RPMI7951 (cell line): ENCODE measurements around the gene RAB3A. TPM values are rescaled to one million over a fixed set of nuclear protein-coding genes. Genes with fewer than 3 reads are reported as not detected.

Experiments
- DNase-seq: peaks from one replicate; pipeline ENCODE4 v3.0.0-alpha.2; 2012; ENCODE audit warnings: low read depth
- total RNA-seq: library from RNA; depleted of rRNA; stranded (reverse); fragments of >200 nt; shearing (Covaris generic); gene quantifications from 2 replicates; pipeline ENCODE4 v1.2.3, GENCODE V29; 2014

Gene RAB3A
- total RNA-seq, 1 experiment from 2014 or later: 3.6 TPM

DNA sequence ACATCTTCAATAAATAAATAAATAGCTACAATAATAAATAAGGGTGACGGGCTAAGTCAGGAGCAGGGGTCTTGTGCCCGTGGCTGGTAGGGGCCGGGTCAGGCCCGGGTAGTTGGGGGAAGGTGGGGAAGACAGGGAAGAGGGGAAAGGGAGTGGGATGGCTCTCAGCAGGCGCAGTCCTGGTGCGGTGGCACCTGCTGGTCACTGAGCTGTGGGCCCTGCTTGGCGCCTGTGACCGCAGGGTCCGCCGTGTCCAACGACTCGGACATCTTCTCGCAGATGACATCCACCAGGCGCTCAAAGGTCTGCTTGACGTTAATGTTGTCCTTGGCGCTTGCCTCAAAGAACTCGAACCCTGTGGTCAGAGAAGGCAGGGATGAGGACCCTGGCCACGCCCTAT, 6.5 kb downstream of the RAB3A start:
- no peak for DNase-seq

- DNase-seq: no peak
These were observed 7.4 kb downstream of the RAB3A start for GRCh38 chr19:18196511-18196845.

DNA sequence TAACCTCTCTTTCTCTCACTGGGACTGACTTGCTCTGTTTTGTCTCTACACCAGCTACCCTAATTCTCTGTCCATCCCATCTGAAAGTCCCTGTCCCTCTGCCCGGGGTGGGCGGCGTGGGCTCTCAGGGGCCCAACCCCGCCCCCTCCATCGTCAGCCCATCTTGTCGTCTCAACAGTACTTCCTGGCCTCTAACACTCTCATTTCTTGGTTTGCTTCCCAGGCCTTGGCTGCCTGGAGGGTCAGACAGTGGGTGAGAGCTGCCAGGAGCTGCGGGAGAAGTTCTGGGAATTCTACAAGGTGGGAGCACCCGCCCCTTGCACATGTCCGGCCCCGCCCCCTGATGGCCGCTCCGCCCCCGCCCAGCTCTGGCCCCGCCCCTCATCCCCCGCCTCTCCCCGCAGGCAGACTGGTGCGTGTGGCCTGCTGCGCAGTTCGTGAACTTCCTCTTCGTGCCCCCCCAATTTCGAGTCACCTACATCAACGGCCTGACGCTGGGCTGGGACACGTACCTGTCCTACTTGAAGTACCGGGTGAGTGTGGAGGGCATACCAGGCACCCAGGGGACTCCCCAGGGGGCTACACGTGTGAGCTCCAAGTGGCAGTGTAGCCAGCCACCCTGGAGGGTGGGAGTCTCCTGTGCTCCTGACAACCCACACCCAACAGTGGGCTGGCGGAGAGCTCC, 9.1 kb downstream of the RAB3A start:
- DNase-seq: peak; percentile 64

GRCh38 chr19:18194181-18194530, 9.7 kb downstream of the RAB3A start:
- no peak for DNase-seq

DNA sequence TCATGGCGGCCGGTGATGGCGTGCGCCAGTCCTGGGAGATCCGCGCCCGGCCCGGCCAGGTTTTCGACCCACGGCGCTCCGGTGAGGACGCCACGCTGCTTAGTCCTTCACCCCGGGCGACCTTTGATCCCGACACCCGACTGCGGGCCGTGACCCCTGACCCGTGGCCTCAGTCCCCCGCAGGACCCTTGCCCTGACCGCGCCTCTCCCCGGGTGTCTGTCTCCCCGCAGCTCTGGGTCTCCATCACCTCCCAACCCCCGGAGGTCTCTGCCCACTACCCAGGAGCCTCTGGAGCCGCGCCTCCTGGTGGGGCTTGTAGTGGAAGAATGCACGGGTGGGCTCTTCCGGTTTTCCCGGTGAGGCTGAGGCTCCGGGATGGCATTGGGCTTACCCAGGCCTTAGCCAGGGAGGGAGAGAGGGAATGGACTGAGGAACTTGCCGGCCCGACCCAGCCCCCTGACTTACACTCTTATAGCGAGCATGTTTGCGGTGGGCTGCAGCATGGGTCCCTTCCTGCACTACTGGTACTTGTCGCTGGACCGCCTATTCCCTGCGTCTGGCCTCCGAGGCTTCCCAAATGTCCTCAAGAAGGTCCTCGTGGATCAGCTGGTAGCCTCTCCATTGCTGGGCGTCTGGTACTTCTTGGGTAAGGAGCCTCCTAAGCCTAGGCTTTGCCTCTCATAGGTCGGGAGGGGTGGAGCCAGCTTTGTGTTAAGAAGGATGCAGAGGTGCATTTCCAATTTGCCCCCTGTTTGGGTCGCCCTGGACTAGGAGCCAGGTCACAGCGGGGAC, 10.3 kb downstream of the RAB3A start:
- DNase-seq: no peak

DNA sequence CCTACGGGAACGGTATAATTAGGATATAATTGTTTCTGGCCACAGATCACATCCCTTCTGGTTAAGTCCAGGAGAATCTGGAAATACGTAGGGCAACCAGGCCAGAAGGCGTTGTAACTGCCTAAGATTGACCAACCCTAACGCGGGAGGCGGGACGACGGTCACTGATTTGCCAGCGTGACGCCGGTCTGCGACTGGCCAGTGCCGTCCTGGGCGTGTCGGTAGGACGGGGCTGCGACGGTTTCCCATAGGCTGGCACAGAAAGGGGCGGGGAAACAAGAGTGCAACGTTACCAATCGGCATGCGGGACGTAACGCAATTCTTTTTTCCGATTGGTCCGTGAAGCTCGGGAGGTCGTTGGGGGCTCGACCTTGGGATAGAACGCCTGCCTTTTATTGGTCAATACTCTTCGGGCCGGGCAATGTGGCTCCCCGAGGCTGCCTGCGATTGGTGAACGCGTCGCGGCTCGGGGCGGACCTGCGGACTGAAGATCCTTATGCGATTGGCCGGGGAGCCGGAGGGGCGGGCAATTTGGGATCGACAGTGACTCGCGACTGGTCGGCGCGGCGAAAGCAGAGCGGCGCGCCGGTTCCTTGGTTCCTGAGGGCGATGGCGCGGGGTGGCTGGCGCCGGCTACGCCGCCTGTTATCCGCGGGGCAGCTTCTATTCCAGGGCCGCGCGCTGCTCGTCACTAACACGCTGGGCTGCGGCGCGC, 11.0 kb downstream of the RAB3A start, which contains the start of gene MPV17L2:
MPV17L2 (plus strand) TSS at position 546 of the 715 bp plus-strand sequence; CDS start at position 610, 64 bp downstream.
- peak; percentile 100 for DNase-seq

DNA sequence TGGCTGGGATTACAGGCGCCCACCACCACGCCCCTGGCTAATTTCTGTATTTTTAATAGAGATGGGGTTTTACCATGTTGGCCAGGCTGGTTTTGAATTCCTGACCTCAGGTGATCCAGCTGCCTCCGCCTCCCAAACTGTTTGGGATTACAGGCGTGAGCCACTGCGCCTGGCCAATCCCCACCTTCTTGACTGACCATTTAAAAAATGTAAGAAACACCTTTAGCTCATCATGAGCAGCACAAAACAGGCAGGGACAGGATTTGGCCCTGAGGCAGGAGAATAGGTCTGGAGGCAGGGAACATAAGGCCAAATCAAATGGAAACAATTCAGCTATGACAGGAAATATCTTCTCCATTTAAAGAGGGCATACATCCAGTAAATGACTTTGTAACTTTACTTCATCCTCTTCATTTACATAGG, 12.2 kb downstream of the RAB3A start:
- no peak for DNase-seq

GRCh38 chr19:18190278-18190677, 13.6 kb downstream of the RAB3A start:
- no peak for DNase-seq

- DNase-seq: no peak
These were observed 18.3 kb downstream of the RAB3A start for GRCh38 chr19:18185538-18185937.

DNA sequence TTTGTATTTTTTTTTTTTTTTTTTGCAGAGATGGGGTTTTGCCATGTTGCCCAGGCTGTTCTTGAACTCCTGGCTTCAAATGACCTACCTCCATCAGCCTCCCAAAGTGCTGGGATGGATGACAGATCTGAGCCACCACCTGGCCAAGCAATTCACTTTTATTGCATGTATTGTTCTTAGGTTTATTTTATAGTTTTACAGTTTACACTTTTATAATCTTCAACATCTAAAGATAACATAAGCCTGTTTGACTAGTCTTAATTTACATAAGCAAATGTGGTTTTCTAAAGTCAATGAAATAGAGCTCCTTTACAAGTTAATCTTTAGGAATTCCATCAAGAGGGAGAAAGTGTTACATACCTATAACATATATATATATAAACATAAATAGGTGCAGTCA, 20.3 kb downstream of the RAB3A start:
- no peak for DNase-seq

DNA sequence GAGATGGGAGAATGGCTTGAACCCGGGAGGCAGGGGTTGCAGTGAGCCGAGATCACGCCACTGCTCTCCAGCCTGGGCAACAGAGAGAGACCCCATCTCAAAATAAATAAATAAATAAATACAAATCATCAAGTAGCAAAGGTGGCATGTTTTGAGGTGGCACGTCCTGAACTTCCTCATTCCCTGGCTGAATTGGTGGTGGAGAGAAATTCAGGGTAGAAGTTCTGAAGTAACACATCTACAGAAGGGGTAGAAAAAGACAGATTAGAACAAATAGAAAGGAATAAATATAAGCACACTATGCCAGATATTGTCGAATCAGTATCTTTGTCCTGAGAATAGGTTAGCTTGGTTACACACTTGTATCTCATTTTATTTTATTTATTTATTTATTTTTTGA, 23.9 kb downstream of the RAB3A start:
- DNase-seq: no peak

- no peak for DNase-seq
These were observed 27.2 kb downstream of the RAB3A start for GRCh38 chr19:18176367-18177310.

DNA sequence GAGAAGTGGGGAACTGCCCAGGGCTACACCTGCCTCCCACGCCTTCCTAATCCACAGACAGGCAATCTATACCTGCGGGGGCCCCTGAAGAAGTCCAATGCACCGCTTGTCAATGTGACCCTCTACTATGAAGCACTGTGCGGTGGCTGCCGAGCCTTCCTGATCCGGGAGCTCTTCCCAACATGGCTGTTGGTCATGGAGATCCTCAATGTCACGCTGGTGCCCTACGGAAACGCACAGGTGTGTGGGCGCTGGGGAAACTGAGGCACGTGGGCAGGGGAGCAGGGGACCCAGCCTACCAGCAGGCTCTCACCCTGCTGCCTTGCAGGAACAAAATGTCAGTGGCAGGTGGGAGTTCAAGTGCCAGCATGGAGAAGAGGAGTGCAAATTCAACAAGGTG, 28.9 kb downstream of the RAB3A start:
- DNase-seq: no peak

DNA sequence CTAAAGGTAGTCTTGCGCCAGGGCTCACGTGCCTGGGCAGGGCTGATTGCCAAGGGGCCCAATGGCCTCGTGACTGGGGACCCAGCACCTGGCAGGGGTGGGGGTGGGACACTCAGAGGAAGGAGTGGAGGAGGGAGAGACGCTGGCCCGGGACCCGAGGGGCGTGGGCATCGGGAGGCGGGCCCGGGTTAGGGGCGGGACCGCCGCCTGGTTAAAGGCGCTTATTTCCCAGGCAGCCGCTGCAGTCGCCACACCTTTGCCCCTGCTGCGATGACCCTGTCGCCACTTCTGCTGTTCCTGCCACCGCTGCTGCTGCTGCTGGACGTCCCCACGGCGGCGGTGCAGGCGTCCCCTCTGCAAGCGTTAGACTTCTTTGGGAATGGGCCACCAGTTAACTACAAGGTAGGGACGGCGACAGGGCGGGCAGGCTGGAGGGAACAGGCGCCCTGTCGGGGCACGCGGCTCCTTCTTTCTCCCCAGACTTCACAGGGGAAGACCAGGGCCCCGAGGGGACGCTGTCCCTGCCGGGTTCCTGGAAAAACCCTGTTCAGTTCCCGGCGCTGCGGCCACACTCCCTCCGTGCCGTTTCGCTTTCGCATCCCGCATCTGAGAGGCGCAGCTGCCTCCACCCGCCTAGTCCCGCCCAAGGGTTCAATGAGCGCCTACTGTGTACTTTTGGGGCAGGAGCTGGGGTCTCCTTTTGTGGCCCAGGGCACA, 30.1 kb downstream of the RAB3A start, which contains the start of gene IFI30:
IFI30 (plus strand) TSS at position 242 of the 717 bp plus-strand sequence; CDS start at position 271, 29 bp downstream.
- DNase-seq: peak; percentile 52

DNA sequence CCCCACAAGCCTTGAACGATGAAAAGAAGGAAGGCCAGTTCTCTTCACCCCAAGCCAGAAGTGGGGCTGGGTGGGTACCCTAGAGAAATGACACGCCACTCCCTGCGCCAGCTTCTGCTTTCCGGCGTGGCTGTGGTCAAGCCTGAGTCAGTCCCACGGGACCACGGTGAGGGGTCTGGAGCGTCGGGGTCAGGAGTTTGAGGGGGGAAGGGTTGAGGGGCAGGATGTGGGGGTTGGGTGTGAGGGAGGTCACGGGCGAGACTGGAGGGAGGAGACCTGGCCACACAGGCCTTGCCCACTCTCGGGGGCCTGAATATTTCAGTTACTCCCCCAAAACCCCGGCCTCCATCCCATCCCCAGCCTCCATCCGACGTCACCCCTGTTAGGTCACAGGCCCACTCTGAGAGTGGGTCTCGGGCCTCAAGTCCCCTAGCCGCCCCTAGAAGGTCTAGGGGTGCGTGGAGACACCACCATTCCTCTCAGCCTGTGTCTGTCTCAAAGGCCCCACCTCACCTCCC, 30.7 kb downstream of the RAB3A start:
- DNase-seq: no peak

DNA sequence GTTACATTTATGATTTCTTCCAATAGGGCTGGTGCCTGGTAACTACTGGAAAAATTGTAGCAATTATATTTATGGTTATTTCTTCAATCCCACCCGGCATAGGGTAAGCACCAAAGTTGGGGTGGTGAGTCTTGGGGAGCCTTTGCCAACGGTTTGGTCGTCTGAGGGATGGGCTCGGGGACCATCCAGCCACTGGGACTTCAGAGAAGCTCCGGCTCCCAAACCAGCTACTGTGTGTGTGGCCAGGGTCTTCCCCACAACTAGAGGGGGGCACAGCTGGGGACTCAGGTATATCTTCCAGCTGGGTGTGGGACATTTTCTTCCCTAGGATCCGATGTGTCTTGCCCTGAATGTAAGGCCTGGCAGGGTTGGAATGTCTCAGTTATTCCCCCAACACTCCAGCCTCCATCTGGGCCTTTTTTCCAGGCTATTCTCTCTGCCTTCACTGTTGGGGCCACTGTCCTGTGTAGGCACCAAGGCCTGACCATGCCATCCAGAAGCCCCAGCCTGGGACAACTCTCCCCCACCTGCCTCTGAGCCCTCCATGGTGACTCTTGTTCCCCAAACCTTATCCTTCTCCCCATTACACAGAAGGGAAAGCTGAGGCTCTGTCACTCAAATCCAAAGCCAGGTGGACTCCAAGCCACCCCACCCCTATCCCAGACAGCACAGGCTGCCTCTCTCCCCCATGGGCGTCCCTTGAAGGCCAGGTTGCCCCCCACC, 31.4 kb downstream of the RAB3A start:
- DNase-seq: no peak

DNA sequence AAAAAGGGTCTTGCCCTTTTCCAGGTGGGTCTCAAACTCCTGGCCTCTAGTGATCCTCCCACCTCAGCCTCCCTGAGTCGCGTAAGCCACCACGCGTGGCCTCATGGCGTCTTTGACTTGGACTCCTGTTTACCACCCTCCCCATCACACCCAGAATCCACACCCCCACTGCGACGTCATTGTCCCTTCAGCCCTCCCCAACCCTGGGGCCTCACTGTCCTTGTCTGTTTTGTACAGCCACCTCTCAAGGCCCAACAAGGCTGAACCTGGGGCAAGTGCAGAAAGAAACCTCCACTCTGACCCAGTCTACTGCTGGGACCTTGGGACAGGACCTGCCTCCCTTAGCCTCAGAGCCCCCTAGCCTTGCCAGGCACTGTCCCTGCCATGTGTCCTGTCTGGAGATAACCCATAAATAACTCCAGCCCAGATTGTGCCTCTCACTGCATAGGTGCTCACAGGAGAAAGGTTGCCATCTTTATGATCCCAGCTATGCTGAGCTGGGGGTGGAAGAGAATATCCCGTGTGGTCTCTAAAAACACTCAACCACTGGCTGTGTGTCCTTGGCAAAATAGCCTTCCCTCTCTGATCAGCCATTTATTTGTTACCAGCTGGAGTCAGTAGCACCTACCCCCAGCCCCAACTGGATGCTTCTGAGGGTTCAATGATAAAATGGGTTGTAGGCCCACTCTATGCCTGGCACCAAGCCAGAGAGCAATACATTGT, 32.1 kb downstream of the RAB3A start:
- DNase-seq: no peak

DNA sequence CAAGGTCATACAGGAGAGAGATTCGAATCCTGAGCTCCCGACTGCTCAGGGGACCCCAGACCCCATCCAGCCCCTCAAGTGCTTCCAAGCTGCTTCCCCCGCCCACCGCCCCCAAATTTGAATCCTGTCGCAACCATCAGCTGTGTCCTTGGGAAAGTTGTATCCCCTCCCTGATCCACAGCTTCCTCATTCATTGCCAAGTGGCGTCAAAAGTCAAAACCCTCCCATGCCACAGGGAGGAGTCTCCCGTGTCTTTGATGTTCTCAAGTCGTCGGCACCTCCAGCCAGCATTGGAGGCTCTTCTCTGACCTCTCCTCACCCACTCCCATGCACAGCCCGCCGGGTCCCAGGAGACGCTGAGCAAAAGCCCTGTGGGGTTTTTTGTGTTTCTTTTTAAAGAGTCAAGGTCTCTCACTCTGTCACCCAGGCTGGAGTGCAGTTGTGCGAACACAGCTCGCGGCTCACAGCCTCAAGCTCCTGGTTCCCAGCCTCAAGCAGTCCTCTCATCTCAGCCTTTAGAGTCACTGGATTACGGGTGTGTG, 33.1 kb downstream of the RAB3A start:
- DNase-seq: no peak
